ENCODE results near the gene TPST1.

Gene TPST1

DNA sequence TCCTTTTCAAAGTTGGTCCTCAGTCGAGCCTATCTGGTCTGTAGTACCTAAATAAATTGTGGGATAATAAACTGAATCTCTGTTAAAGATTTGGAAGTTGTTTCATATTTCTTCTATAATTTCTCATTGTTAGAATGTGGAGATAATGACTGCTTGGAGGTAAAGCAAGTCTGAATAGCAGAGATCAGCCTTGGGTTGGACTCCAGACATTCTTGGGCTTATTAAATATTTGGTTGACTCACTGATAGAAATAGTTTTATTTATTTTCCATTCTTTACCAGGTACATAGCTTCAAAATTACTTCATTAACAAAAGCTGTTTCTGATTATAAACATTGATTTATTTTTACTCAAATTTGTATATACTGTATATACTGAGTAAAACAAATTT, 34.3 kb downstream of the TPST1 start:
- no peak for DNase-seq

DNA sequence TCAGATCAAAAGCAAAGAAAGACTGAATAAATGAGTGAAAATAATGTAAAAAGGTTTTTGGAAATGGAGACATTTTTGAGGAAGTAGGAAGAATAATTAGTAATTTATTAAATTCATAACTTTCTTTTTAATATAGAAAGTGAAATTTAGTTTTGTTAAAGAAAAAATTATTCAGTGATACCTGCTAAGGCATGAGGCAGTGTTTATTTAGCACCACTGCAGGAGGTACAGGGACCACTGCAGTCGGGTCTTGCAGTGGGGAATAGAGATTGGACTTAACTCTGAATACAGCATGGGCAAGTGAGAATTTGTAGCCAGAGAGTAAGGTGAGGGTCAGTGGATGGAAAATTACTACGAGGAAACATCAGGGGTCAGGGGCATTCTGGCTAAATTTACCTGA, 39.9 kb downstream of the TPST1 start:
- DNase-seq: no peak

DNA sequence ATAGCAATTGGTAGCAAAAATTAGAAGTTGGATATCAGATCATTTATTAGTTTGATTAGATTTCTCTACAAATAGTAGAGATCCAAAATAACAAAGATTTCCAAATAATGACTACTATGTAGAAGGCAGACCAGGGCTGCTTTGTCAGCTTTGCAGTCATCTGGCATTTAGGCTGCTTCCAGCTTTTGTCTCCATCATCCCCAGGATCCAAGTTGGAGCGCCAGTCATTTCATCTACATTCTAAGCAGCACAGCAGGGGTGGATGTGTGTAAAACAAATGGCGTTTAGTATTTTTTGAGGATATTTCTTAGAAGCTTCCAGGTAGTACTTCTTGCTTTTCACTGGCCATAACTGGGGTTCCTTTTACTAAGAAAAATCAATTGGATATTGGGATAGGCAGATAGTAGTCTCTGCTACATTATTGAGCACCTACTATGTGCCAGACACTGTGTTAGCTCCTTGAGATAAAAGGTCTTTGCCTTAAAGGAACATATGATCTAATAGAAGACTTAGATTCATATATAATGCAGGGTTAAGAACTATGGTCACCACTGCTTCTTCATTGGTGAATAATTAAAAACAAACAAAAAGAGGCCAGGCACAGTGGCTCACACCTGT, 41.5 kb downstream of the TPST1 start:
- DNase-seq: no peak

DNA sequence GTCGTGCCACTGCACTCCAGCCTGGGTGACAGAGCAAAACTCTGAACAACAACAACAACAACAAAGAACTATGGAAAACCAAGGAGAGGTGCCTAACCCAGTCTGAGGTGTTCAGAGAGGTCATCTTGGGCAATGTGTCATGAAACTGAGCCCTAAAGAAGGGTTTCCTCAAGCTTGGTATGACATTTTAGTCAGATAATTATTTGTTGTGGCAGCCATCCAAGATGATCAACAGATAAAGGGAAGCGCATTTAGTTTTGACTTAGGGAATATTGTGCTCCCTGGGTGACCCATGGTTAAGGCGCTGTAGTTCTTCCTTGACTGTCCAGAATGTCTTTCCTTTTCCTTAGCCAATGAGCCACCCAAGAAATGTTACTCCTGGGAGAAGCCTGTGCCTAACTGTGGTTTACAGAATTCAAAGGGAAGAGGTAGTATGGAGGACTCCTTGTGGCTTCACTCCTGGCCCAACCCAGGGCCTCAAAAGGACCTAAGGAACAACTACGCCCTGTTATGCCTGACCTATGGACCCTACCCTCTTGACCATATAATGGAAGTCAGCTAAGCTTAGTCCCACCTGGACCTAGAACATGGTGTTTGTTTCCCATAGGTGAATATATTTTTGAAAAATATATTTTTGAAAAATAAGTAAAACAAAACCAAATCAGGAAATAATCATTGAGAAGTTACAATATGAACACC, 42.4 kb downstream of the TPST1 start:
- DNase-seq: no peak

DNA sequence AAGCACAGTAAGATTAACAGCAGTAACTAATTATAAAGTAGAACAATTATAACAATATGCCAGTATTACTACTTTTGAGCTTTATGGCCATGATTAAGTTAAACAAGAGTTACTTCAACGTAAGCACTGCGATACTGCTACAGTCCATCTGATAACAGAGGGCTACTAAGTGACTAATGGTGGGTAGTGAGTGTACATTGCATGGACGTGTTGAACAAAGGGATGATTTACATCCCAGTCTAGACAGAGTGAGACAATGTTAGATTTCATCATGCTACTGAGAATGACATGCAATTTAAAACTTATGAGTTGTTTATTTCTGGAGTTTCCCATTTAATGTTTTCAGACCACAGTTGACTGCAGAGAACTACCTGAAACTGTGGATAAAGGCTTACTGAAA, 45.6 kb downstream of the TPST1 start:
- DNase-seq: peak; percentile 7

DNA sequence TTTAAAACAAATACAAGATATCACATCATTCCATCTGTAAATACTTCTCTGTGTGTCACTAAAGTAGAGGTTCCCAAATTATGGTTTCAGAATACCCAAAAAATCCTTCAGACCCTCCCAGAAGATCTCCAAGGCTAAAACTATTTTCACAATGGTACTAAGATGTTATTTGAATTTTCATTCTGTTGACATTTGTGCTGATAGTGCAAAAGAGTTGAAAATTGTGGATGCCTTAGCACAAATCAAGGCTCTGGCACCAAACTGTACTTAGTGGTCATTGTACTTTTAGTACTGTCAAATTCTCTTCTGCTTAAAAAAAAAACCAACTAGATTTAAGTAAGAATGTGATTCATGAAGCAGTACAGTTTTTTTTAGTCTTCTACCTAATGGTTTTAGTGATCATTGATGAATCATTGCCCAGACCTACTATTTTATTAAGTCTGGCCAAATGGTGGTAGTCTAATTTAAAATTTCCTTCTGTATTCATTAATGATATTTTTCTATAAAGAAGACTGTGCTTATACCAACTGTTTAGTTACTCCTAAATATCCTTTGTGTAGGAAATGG, 50.5 kb downstream of the TPST1 start:
- DNase-seq: no peak

DNA sequence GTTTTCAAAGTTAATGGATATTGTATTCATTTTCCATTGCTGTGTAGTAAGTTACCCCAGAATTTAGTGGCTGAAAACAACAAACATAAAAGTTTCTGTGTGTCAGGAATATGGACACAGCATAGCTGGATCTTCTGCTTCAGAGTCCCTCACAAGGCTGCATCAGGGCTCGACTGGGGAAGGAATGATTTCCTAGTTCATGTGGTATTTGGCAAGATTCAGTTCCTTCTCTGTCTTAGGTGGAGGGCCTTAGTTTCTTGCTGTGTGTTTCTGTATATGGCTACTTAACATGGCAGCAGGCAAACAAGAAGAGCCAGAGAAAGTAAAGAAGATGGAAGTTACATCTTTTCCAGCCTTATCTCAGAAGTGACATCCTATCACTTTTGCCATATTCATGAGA, 51.1 kb downstream of the TPST1 start:
- no peak for DNase-seq

DNA sequence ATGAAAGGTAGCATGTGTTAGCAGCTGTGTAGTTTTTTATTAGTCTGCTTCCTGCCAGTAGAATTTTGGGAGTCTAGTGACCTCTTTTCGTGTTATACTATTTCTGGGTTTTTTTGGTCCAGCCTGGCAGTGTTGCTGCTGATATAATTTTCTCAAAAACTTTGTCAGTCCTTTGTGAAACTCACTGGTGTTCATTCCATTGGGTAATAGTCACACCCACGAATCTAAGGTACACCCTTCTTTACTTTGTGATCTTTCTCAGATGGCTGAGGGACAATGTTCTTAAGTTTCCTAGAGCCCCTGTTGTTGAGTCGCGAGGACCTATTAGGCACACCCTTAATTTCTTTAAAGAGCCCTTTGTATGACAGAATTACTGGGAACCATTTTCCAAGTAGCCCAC, 52.3 kb downstream of the TPST1 start:
- no peak for DNase-seq

DNA sequence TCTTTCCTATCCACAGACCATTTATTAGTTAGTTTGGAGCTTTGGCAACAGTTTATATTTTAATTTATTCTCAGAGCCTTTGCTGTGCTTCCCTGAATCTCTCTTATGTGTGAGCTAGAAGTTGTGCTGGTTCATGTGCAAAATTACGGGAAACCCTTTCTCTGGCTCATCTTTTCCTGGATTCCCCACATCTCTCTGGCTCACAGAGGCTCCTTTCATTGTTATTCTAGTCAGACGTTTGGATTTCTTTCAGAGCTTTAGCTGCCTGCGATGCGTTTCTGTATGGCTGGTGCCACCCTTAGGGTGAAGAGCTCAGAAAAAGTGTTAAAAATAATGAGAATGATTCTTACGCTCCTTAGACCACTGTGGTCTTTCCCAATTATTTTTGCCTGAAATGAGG, 53.3 kb downstream of the TPST1 start:
- DNase-seq: no peak

DNA sequence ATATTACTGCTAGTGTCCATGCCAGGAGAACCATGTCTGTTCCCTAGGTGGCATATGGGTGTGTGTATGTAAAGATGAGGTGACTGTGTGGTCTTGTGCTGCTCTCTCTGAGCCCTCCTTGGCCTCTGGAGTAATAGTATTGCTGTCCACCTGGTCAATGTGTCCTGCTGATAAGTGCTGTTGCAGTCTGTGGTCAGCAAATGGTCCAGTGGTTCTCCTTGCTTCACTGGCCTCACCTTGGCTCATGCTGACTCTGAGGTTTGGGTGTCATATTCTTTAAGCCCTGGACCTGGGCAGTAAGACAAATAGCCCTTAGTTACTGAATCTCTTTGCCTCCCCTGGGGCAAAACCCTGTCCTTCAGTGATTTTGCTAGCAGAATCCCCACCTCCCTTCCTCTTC, 56.8 kb downstream of the TPST1 start:
- DNase-seq: no peak

DNA sequence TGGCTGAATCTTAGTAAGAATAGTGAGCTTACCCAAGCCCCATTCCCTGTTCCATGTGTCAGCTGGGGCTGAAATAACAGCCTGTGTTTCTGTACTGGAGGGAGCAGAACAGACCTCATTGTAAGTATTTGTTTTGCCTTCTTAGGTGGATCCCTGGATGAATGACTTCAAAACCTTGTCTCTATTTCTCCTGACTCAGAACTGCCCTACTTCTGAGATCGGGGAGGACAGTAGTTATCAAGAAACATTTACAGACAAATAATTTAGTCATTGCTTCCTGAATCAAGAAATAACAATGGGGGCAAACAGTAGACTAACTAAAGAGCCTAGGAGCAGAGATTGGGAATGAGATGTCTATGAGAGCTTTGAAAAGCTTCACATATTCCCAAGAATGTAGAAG, 58.8 kb downstream of the TPST1 start:
- no peak for DNase-seq

DNA sequence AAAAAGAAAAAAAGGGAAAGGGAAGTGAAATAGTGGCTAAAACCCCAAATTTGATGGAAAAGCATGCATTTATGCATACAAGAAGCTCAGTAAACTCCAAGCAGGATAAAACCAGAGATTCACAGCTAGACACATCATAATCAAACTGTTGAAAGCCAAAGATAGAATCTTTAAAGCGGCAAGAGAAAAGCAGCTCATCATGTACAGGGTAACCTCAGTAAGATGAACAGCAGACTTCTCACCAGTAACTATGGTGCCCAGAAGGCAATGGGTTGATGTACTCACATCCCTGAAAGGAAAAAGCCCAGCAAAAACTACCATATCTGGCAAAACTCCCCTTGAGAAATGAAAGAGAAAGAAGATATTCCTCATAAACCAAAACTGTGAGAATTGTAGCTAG, 60.4 kb downstream of the TPST1 start:
- peak; percentile 67 for DNase-seq

DNA sequence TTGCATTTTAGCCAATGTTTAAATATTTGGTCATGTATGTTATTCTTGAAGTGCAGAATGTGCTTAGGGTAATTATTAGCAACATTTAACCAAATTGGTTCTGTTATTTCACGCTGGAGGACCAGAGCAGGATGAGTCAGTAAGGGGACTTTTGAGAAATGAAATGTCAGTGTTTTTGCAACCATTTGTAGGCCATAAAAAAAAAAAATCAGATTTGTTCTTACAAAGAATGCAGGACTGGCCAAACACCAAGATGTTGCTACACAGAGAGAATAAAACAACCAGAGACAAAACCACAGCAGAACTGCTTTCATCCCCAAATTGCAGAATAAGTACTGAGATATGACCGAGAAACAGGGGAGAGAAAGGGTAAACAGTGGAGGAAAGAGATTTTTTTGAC, 62.1 kb downstream of the TPST1 start:
- no peak for DNase-seq

DNA sequence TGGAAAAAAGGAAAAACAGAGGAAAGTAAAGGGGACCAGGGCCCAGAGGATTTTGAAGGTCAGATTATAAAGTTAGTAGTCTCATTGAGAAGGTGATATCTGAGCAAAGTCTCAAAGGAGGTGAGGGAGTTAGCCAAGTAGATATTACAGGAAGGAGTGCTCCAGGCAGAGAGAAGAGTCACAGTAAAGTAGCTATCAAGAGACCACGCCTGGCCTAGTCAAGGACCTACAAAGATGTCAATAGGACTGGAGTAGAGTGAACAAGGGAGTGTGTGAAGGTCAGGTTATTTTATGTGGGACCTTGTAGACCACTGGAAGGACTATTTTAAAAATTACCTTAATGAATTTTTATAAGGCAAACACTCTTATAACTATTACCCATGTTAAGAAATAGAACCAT, 64.8 kb downstream of the TPST1 start:
- DNase-seq: no peak

DNA sequence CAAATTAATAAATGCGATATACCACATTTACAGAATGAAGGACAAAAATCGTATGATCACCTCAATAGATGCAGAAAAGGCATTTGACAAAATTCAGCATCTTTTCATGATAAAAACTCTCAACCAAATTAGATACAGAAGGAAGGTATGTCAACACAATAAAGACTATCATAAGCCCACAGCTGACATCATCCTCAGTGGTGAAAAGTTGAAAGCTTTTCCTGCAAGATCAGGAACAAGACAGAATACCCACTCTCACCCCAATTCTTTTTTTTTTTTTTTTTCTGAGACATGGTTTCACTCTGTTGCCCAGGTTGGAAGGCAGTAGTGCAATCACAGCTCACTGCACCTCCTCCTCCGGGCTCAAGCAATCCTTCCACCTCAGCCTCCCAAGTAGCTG, 67.2 kb downstream of the TPST1 start:
- no peak for DNase-seq

DNA sequence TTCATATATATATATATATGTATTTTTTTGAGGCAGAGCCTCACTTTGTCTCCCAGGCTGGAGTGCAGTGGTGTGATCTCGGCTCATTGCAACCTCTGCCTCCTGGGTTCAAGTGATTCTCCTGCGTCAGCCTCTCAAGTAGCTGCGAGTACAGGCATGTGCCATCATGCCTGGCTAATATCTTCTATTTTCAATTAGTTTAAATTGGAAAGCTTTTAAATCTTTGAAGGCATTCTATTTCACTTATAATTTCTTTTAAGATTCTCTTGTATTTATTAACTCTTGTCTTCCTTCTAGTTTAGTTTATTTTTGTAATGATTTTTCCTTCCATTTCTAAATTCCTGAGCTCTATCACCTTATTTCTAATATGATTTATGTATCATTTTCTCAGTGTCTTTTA, 71.2 kb downstream of the TPST1 start:
- no peak for DNase-seq

DNA sequence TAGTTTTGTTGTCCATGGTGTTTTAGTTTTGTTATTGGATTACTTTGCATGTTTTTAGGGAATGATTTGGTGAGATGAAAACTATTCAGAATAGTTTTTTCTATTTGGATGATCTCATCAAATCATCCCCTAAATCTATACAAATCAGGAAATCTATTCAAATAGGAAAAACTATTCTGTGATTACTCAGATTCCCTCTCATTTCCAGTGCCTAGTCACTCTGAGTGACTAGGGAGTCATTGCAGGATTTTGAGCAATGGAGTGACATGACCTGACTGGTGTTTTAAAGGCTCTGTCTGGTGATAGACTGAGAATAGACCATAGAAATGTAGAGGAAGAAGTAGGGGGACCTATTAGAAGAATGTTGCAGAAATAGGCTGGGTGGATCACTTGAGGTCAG, 72.4 kb downstream of the TPST1 start:
- no peak for DNase-seq

DNA sequence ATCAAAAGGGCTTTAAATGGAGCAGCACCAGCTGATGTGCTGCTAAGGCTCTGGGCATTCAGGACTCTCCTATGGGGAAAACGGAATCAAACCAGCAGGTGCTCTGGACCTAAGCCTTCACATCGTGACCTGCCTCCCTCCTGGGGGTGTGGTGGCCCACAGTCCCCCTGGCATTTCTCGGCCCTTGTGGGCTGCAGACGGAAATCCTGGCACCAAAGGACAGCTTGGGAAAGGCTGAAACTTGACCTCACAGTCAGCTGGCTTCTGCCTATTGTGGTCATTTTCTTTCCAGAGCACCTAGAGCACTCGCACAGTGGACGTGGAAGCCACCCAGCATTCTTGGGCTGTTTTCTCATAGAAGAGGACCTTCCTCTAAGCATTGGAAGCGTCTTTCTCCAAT, 74.8 kb downstream of the TPST1 start:
- no peak for DNase-seq

DNA sequence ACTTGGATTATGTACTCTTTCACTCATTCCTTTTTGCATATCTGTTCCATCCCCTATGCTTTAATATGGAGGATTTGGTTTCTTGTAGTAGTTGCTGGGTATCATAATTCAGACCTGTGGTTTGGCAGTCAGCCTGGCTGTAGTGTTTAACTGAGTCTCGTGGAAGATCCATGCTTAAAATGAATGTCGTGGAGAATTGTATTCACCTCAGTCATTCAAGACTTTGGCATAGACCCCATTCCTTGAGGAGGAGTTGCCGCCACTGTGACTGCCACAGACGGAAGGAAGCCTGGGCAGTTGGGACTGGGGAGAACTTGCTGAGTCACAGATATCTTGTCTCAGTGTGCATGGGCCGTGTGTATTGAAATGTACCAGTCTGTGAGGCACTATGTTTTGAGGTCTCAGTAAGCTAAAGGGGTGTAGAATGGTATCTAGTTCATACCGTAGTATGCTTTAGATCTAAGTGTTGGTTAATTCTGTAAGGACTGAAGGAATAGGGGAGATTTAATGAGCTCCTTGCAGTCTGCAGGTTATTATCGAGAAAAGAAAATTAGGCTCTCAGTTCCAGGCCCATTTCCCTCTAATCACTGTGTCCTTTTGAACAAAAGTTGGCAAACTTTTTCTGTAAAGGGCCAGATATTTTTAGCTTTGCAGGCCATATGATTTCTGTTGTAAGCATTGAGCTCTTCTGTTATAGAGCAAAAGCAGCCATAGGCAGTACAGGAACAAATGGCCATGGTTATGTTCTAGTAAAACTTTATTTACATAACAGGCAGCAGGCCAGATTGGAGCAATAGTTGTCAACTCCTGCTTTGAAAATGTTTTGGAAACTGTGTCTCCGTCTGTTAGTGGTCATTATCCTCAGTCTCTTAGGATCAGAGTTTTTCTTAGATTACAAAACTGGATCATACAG, 76.8 kb downstream of the TPST1 start:
- DNase-seq: peak; percentile 85

DNA sequence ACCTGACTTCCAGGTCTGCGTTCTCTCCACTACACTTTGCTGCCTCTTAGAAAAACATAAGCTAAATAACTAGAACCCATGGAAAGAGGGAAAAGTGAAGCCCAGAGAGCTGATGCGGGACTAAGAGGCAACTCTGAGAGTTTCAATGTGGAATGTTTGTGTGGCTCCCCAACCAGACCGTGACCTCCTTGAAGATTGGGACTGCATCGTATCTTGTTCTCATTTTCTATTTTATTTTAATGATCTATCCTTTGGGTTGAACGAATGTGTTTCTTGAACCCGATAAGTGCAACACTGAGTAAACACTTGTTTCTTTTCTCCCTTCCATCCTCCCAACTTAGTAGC, 77.4 kb downstream of the TPST1 start:
- DNase-seq: no peak

DNA sequence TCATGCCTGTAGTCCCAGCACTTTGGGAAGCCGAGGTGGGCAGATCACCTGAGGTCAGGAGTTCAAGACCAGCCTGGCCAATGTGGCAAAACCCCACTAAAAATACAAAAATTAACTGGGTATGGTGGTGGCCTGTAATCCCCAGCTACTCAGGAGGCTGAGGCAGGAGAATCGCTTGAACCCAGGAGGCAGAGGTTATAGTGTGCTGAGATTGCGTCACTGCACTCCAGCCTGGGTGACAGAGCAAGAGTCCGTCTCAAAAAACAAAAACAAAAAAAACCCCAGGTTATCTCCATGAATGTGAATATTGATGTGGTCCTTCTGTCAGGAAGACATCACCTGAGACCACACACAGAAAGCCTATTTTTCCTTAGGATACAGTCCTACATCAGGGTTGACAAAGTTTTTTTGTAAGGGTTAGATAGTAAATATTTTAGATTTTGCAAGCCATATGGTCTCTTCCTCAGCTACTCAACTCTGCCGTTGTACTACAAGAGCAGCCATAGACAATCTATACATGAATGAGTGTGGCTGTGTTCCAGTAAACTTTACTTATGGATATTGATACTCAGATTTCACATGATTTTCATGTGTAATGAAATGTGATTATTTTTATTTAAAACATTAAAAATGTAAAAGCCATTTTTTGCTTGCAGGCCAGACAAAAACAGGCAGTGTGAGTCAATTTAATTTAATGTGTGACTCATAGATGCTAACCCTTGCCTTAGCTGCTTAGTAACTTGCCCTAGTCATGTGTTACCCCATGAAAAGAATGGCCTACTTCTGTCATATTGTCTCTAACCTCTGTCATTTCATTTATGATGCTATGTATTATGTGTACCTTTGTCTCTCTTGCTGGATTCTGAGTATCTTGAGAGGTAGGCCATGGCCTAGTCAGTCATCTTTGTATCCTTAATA, 78.1 kb downstream of the TPST1 start:
- no peak for DNase-seq

DNA sequence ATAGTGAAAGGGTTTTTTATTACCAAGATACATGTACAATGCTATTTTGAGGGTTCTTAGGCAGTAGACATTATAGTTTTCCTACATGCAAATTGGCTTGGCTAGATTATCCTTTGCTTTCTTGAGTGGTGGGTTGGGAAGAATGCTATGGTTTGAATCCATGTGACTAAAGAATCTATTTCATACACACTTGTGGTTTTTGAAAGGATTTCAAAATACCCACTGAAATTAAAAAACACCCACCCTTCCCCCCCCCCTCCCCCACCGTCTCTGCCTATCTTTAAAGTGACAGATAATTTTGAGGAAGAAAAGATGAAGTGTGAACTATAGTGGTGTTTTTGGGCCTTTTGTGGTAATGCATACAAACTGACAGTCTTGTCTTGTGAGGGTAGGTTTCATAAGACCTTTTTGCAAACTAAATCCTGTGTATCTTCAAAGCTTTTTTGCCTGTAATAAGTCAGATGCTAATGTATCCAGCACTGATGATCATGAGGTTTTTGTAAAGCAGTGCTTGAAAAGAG, 90.9 kb downstream of the TPST1 start:
- DNase-seq: peak; percentile 69

DNA sequence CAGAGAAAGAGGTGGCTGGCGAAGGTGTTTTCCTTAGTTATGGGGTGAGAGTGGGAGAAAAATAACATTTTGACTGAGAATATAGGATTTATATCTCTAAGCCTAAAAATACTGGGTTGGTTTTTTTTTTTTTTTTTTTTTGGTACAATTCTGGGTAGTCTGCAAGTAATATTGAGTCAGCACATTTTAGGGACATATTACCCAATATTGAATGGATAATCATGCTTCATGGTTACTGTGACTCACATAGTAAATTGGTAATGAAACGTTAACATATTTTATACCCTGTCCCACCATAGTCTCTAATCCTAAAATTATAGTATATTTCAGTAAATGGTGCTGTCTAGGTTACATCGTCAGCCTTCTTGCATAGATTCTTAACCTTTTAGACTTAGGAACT, 91.4 kb downstream of the TPST1 start:
- no peak for DNase-seq
